ENCODE measurements around the gene P3R3URF. TPM values are rescaled to one million over a fixed set of nuclear protein-coding genes. Genes with fewer than 3 reads are reported as not detected.

Gene P3R3URF
- total and polyA plus RNA-seq, 4 donors: not detected

GRCh38 chr1:46175243-46175642 is 1.0 kb downstream of the P3R3URF start:
- H3K9me3 ChIP-seq (ENCODE audit: control insufficient read depth, insufficient read depth, low read length): no peaks in the 10 kb centered on the region
- H3K27me3 ChIP-seq (ENCODE audit: control insufficient read depth, insufficient read depth, low read length): no peaks in the 10 kb centered on the region
- H3K27ac ChIP-seq (ENCODE audit: low read depth, low read length): no peak overlapping the region
- no peak overlapping the region for H3K4me3 ChIP-seq (ENCODE audit: low read depth, low read length)
- WGBS (ENCODE audit: insufficient coverage): 61% methylated on average over 2 of the region's 3 CpGs
- peaks cover 13% of the 10 kb centered on the region for H3K4me1 ChIP-seq (ENCODE audit: control insufficient read depth, insufficient read depth, low read length)
- H3K36me3 ChIP-seq (ENCODE audit: control insufficient read depth, insufficient read depth, low read length): no peaks in the 10 kb centered on the region
- no peak for DNase-seq (ENCODE audit: low read depth in 4 of 6, low spot score in 6 of 6)

DNA sequence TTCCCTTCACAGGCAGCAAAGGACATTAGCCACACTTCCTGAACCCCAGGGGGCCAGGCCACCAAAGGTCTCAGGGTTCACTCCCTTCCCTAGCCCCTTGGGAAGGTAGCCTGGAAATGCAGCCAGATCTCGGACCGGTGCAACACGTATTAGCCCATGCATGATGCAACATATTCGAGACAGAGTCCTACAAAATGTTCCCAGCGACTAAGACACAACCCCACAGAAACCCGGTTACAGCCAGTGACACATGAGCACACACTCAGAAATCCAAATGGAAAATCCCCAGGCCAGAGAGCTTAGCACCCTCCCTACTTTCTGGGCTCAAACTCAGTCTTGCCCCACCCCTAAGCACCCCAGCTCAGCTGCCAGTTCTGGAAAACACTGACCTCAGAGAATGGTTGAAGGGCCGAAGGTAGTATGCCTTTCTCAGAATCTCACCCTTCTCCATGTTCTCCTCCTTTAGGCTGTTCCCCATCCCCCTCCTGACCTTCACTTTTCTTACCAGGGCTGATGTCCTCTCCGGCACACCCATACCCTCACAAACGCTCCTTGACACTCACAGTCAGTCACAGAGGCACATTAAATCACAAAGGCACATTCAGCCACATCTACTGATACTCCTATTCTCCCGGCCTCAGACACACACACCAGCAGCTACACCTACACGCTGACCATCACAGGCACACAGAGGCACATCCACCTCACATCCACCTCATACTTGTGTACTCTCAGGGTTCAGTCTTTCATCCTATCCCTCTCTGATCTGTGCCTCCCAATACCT is 1.6 kb downstream of the P3R3URF start, which contains the start of gene TSPAN1:
TSPAN1 (plus strand) TSS at position 640 of the 784 bp plus-strand sequence. CDS start 6,021 bp downstream, outside the sequence.
- WGBS (ENCODE audit: insufficient coverage): 76% methylated on average over 11 of the region's 11 CpGs
- Histone ChIP-seq H3K27ac (ENCODE audit: low read depth, low read length) (no peak within 1 kb of the TSS), H3K27me3 (ENCODE audit: control insufficient read depth, insufficient read depth, low read length) (no peaks in the 10 kb centered on the region), H3K4me3 (ENCODE audit: low read depth, low read length) (no peak within 1 kb of the TSS), H3K36me3 (ENCODE audit: control insufficient read depth, insufficient read depth, low read length) (no peaks in the 10 kb centered on the region), H3K4me1 (ENCODE audit: control insufficient read depth, insufficient read depth, low read length) (peaks cover 13% of the 10 kb centered on the region), H3K9me3 (ENCODE audit: control insufficient read depth, insufficient read depth, low read length) (no peaks in the 10 kb centered on the region)
- DNase-seq (ENCODE audit: low read depth in 4 of 6, low spot score in 6 of 6): no peak

- no peaks in the 10 kb centered on the region for H3K36me3 ChIP-seq (ENCODE audit: control insufficient read depth, insufficient read depth, low read length)
- no peaks in the 10 kb centered on the region for H3K9me3 ChIP-seq (ENCODE audit: control insufficient read depth, insufficient read depth, low read length)
- no peaks in the 10 kb centered on the region for H3K27me3 ChIP-seq (ENCODE audit: control insufficient read depth, insufficient read depth, low read length)
- H3K27ac ChIP-seq (ENCODE audit: low read depth, low read length): no peak overlapping the region
- peak in 3 of 6 donors; percentile 44 to 85 (median 55) for DNase-seq (ENCODE audit: low read depth in 4 of 6, low spot score in 6 of 6)
- WGBS (ENCODE audit: insufficient coverage): 75% methylated on average over 2 of the region's 4 CpGs
- H3K4me3 ChIP-seq (ENCODE audit: low read depth, low read length): no peak overlapping the region
- H3K4me1 ChIP-seq (ENCODE audit: control insufficient read depth, insufficient read depth, low read length): peaks cover 10% of the 10 kb centered on the region
These were observed 2.9 kb downstream of the P3R3URF start for GRCh38 chr1:46173361-46173856.

- Histone ChIP-seq H3K9me3 (ENCODE audit: control insufficient read depth, insufficient read depth, low read length) (no peaks in the 10 kb centered on the region), H3K4me1 (ENCODE audit: control insufficient read depth, insufficient read depth, low read length) (peaks cover 13% of the 10 kb centered on the region), H3K27ac (ENCODE audit: low read depth, low read length) (no peak overlapping the region), H3K36me3 (ENCODE audit: control insufficient read depth, insufficient read depth, low read length) (no peaks in the 10 kb centered on the region), H3K27me3 (ENCODE audit: control insufficient read depth, insufficient read depth, low read length) (no peaks in the 10 kb centered on the region), H3K4me3 (ENCODE audit: low read depth, low read length) (no peak overlapping the region)
- no peak for DNase-seq (ENCODE audit: low read depth in 4 of 6, low spot score in 6 of 6)
- WGBS (ENCODE audit: insufficient coverage): 92% methylated on average over 3 of the region's 4 CpGs
These were observed 4.0 kb downstream of the P3R3URF start for GRCh38 chr1:46172321-46172720.

DNA sequence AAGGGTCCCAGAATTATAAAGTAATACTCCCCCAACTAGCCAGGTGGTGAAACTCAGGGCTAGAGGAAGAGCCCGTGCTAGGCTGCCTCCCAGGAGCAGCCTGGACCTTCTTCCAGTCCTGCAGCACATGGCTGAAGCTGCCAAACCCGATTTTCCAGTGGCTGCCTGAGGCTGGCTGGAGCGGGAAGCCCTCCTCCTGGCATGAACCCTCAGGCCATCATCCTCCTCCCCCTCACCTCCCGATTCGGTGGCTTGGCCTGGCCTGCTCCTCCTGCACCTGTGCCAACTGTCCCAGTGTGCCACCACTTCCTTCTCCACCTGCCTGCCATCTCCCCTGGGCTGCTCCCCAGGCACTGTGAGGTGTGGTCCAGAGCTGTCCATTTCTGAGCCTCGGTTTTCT is 4.4 kb downstream of the P3R3URF start:
- DNase-seq (ENCODE audit: low read depth in 4 of 6, low spot score in 6 of 6): no peak
- H3K27ac ChIP-seq (ENCODE audit: low read depth, low read length): no peak overlapping the region
- WGBS (ENCODE audit: insufficient coverage): 46% methylated on average over 6 of the region's 6 CpGs

DNA sequence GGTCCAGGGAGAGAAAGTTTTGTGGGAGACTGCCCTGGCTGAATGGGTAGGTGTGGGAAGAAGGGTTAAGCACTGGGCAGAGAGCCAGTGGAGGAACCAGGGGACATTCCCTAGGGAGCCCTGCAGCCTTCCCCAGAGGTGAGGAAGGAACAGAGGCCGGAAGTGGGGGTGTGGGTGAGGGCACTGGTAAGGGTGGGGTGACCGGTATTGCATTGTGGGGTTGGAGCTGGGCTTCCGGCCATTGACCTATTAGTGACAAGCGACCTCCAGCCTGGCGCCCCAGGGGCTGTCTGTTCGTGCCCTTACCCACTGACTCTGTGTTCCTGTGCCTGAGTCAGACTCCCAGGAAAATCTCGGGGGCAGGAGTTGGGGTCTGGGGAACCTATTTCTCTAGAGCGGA is 4.9 kb downstream of the P3R3URF start:
- Histone ChIP-seq H3K4me1 (ENCODE audit: control insufficient read depth, insufficient read depth, low read length) (peaks cover 23% of the 10 kb centered on the region), H3K4me3 (ENCODE audit: low read depth, low read length) (no peak overlapping the region), H3K36me3 (ENCODE audit: control insufficient read depth, insufficient read depth, low read length) (no peaks in the 10 kb centered on the region), H3K27ac (ENCODE audit: low read depth, low read length) (no peak overlapping the region), H3K9me3 (ENCODE audit: control insufficient read depth, insufficient read depth, low read length) (no peaks in the 10 kb centered on the region), H3K27me3 (ENCODE audit: control insufficient read depth, insufficient read depth, low read length) (peaks cover 2% of the 10 kb centered on the region)
- 90% methylated on average over 8 of the region's 8 CpGs for WGBS (ENCODE audit: insufficient coverage)
- DNase-seq (ENCODE audit: low read depth in 4 of 6, low spot score in 6 of 6): no peak

More for the DNA sequence above, 4.4 kb downstream of the P3R3URF start:
- Histone ChIP-seq H3K9me3 (ENCODE audit: control insufficient read depth, insufficient read depth, low read length) (no peaks in the 10 kb centered on the region), H3K36me3 (ENCODE audit: control insufficient read depth, insufficient read depth, low read length) (no peaks in the 10 kb centered on the region), H3K4me3 (ENCODE audit: low read depth, low read length) (no peak overlapping the region), H3K27me3 (ENCODE audit: control insufficient read depth, insufficient read depth, low read length) (no peaks in the 10 kb centered on the region), H3K4me1 (ENCODE audit: control insufficient read depth, insufficient read depth, low read length) (peaks cover 18% of the 10 kb centered on the region)

GRCh38 chr1:46169811-46170454 is 6.4 kb downstream of the P3R3URF start:
- no peak for DNase-seq (ENCODE audit: low read depth in 4 of 6, low spot score in 6 of 6)
- Histone ChIP-seq H3K4me1 (ENCODE audit: control insufficient read depth, insufficient read depth, low read length) (peaks cover 25% of the 10 kb centered on the region), H3K27ac (ENCODE audit: low read depth, low read length) (no peak overlapping the region), H3K4me3 (ENCODE audit: low read depth, low read length) (no peak overlapping the region), H3K9me3 (ENCODE audit: control insufficient read depth, insufficient read depth, low read length) (no peaks in the 10 kb centered on the region), H3K27me3 (ENCODE audit: control insufficient read depth, insufficient read depth, low read length) (peaks cover 2% of the 10 kb centered on the region), H3K36me3 (ENCODE audit: control insufficient read depth, insufficient read depth, low read length) (no peaks in the 10 kb centered on the region)
- WGBS (ENCODE audit: insufficient coverage): 88% methylated on average over 1 of the region's 3 CpGs

- Histone ChIP-seq H3K4me3 (ENCODE audit: low read depth, low read length) (no peak overlapping the region), H3K27ac (ENCODE audit: low read depth, low read length) (no peak overlapping the region), H3K9me3 (ENCODE audit: control insufficient read depth, insufficient read depth, low read length) (no peaks in the 10 kb centered on the region), H3K36me3 (ENCODE audit: control insufficient read depth, insufficient read depth, low read length) (no peaks in the 10 kb centered on the region), H3K27me3 (ENCODE audit: control insufficient read depth, insufficient read depth, low read length) (peaks cover 2% of the 10 kb centered on the region), H3K4me1 (ENCODE audit: control insufficient read depth, insufficient read depth, low read length) (peaks cover 18% of the 10 kb centered on the region)
- 83% methylated on average over 1 of the region's 1 CpG for WGBS (ENCODE audit: insufficient coverage)
- no peak for DNase-seq (ENCODE audit: low read depth in 4 of 6, low spot score in 6 of 6)
These were observed 7.8 kb downstream of the P3R3URF start for GRCh38 chr1:46168477-46168876.

- peak overlapping the region; percentile 46 for H3K4me3 ChIP-seq (ENCODE audit: low read depth, low read length)
- H3K9me3 ChIP-seq (ENCODE audit: control insufficient read depth, insufficient read depth, low read length): no peaks in the 10 kb centered on the region
- H3K36me3 ChIP-seq (ENCODE audit: control insufficient read depth, insufficient read depth, low read length): no peaks in the 10 kb centered on the region
- peaks cover 2% of the 10 kb centered on the region for H3K27me3 ChIP-seq (ENCODE audit: control insufficient read depth, insufficient read depth, low read length)
- peak overlapping the region; percentile 17 for H3K27ac ChIP-seq (ENCODE audit: low read depth, low read length)
- WGBS (ENCODE audit: insufficient coverage): 19% methylated on average over 47 of the region's 47 CpGs
- H3K4me1 ChIP-seq (ENCODE audit: control insufficient read depth, insufficient read depth, low read length): peaks cover 15% of the 10 kb centered on the region
- peak in 3 of 6 donors; percentile 19 to 69 (median 66) for DNase-seq (ENCODE audit: low read depth in 4 of 6, low spot score in 6 of 6)
These were observed 9.5 kb downstream of the P3R3URF start for GRCh38 chr1:46166521-46167462.

Measured in spinal cord (tissue), 10 donors.